Motor neuron (in vitro differentiated cells): ENCODE results near the gene PITPNM2. TPM values are rescaled to one million over a fixed set of nuclear protein-coding genes. Genes with fewer than 3 reads are reported as not detected.

Experiments used
- total RNA-seq, 8 experiments: library from RNA; unstranded; fragments of 300-600 nt; gene quantifications; 2 replicates each; pipeline versions ENCODE4 v1.2.3 to v1.2.4, GENCODE V29; 2022

The PITPNM2 gene
- total RNA-seq, 8 experiments from 2014 or later, result 1.5 to 11.3 (median 2.4) TPM

Other genes starting within 250 kb of the PITPNM2 start
- gene ABCB9, start 184.6 kb downstream of the PITPNM2 start, total RNA-seq, result 10 to 100 TPM in 3 of 8 experiments, 1 to 10 TPM in 5; 5.2 to 23.6 (median 9.4) TPM
- 10 to 100 TPM in 6 of 8 experiments, 1 to 10 TPM in 2; 7.1 to 17.7 (median 11.9) TPM for gene OGFOD2, start 175.8 kb downstream of the PITPNM2 start, total RNA-seq
- gene ARL6IP4, start 170.4 kb downstream of the PITPNM2 start, total RNA-seq, result 100 to 1,000 TPM; 117 to 160 (median 135) TPM
- gene MPHOSPH9, start 82.1 kb upstream of the PITPNM2 start, total RNA-seq, result 10 to 100 TPM; 24.8 to 88.3 (median 35.8) TPM
- 10 to 100 TPM; 11.8 to 28.1 (median 19.0) TPM for gene MTRFR, start 82.3 kb upstream of the PITPNM2 start, total RNA-seq
- gene CDK2AP1, start 120.8 kb upstream of the PITPNM2 start, total RNA-seq, result 100 to 1,000 TPM in 5 of 8 experiments, 10 to 100 TPM in 3; 36.8 to 189 (median 113) TPM
- 10 to 100 TPM; 24.8 to 45.4 (median 31.3) TPM for gene SBNO1, start 213.8 kb upstream of the PITPNM2 start, total RNA-seq
- gene KMT5A, start 233.0 kb upstream of the PITPNM2 start, total RNA-seq, result 10 to 100 TPM; 25.2 to 64.6 (median 39.2) TPM